GM21528 (cell line): ENCODE results near the gene TMEM87B.
"Not testable (repeated sequence)": the region's sequence is repeated elsewhere in the genome, so short reads cannot be mapped to it uniquely, and the experiment has no call there.

ENCODE experiments used
- ATAC-seq: cut with Tn5 transposase; IDR thresholded peaks from one replicate; pipeline ENCODE4 v1.9.1; 2021; ENCODE audit warnings: mild to moderate bottlenecking, moderate library complexity; ENCODE audit not compliant: unreplicated experiment, low FRiP score

TMEM87B gene

GRCh38 chr2:112065486-112065885 lies 10.4 kb downstream of the TMEM87B start:
- no peak for ATAC-seq

- no peak for ATAC-seq
Measured at GRCh38 chr2:112065966-112066365, 10.9 kb downstream of the TMEM87B start.

DNA sequence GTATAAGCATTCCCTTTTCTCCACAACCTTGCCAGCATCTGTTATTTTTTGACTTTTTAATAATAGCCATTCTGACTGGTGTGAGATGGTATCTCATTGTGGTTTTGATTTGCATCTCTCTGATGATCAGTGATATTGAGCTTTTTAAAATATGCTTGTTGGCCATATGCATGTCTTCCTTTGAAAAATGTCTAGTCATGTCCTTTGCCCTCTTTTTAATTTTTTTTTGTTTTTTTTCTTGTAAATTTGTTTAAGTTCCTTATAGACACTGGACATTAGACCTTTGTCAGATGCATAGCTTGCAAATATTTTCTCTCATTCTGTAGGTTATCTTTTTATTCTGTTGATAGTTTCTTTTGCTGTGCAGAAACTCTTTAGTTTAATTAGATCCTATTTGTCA lies 14.7 kb downstream of the TMEM87B start:
- ATAC-seq: not testable (repeated sequence)

DNA sequence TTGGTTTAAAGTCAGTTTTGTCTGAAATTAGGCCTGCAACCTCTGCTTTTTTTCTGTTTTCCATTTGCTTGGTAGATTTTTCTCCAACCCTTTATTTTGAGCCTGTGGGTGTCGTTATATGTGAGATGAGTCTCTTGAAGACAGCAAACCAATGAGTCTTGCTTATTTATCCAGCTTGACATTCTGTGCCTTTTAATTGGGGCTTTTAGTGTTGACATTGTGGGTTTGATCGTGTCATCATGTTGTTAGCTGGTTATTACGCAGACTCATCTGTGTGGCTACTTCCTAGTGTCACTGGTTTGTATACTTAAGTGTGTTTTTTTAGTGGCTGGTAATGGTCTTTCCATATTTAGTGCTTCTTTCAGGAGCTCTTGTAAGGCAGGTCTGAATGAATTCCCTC lies 18.8 kb downstream of the TMEM87B start:
- no peak for ATAC-seq

- ATAC-seq: no peak
Measured at GRCh38 chr2:112074506-112074905, 19.4 kb downstream of the TMEM87B start.

- no peak for ATAC-seq
Measured at GRCh38 chr2:112075490-112076260, 20.6 kb downstream of the TMEM87B start.

- no peak for ATAC-seq
Measured at GRCh38 chr2:112077814-112078213, 22.7 kb downstream of the TMEM87B start.

GRCh38 chr2:112081262-112081661 lies 26.2 kb downstream of the TMEM87B start:
- no peak for ATAC-seq

GRCh38 chr2:112084689-112085374 lies 29.8 kb downstream of the TMEM87B start:
- no peak for ATAC-seq

DNA sequence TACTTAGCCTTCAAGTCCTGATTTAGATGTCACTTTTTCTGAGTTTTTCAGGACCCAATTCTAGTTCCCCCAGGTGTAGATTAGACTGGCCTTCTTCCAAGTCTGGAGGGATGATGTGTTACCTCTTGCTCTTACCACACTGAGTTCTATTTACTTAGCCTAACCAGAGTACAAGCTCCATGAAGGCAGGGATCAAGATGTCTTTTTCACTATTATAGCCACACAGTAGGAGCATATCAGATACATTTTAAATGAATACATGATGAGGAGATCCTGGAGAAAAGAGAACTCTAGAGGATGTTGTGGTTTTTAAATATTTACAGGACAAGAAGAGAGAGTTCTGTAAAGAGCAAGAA lies 30.3 kb downstream of the TMEM87B start:
- no peak for ATAC-seq

DNA sequence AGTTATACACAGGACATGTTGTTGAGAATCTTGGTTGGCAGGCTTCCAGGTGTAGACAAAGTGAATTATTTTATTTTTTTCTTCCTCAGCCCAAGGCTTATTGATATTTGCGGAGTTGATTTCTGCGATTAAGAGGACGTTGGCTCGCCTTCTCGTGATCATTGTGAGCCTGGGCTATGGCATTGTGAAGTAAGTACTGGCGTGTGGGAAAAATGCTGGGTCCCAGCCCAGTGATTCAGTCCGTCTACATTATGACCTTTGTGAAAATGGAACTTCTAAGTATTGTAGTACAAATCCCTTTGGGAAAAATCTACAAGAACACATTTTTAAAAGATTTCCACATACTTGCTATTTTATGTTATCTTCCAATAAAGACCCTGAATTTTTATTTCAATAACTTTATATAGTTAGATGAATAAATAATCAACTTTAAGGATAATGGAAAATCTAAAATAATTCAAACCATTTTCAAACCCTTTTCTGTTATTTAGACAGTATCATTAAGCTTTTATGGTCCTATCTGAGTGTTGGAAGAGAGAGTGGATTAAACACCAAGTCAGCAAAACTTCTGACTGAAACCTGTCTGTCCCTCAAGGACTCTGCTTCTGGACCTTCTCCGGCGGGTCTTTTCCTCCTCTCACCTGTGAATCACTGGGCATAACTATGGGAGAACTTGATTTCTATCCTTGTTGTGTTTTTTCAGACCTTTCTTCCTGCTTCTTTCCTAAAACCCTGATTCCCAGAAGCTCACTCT lies 31.0 kb downstream of the TMEM87B start:
- ATAC-seq: no peak

GRCh38 chr2:112087346-112088020 lies 32.4 kb downstream of the TMEM87B start:
- peak; percentile 71 for ATAC-seq

- no peak for ATAC-seq
Measured at GRCh38 chr2:112089375-112089774, 34.3 kb downstream of the TMEM87B start.

GRCh38 chr2:112092286-112093041 lies 37.4 kb downstream of the TMEM87B start:
- no peak for ATAC-seq

DNA sequence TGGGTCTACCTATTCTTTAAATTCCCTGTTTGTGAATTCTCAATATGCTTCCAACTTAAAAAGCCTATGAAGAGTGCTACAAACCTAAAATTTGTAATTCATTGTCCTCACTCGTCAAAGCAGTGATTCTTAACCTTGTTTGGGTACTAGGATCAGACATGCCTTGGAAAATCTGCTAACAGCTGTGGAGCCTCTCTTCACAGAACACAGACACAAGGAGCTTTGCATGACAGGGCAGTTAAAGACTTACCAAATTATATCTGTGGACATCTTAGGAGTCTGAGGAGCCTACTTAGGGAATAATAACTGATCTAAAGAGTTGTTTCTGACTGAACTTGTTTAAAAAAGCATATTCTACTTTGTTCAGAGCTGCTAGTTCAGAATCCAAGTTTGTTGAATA lies 38.1 kb downstream of the TMEM87B start:
- ATAC-seq: no peak

- no peak for ATAC-seq
Measured at GRCh38 chr2:112095681-112096080, 40.6 kb downstream of the TMEM87B start.

DNA sequence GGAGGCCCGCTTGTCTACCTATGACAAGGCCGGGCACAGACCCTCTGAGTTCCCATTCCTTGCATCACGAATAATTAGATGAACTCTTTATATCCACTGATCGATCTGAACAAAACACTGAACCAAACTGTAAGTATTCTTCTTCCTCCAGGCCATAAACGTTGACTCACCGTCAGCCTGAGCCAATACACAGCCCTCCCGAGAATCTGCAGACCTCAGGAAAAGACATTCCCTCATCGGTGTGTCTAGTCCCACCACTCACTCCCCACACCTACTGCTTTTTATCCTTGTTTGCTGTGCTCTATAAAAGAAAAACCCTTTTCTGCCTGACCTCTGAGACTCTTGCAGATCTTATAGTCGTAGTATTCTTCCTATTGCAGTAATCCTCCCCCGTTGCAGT lies 41.0 kb downstream of the TMEM87B start:
- no peak for ATAC-seq

- ATAC-seq: no peak
Measured at GRCh38 chr2:112108178-112108832, 53.2 kb downstream of the TMEM87B start.

DNA sequence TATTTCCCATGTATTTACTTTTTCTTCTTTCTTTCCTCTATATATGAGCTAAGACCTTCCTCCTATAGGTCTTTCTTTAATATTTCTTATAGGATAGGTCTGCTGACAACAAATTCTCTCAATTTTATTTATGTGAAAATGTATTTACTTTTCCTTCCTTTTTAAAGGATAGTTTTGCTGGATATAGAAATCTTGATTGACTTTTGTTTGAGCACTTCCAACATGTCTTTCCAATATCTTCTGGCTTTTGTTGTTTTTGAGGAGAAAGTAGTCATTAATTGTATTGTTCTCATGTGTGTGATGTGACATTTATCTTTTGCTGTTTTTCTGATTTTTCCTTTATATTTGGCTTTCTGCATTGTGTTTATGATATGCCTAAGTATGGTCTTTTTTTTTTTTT lies 54.2 kb downstream of the TMEM87B start:
- no peak for ATAC-seq

GRCh38 chr2:112110966-112111365 lies 55.9 kb downstream of the TMEM87B start:
- ATAC-seq: no peak
